HepG2 (cell line): ENCODE measurements around the gene SLC27A1. TPM values are rescaled to one million over a fixed set of nuclear protein-coding genes. Genes with fewer than 3 reads are reported as not detected.

ENCODE experiments used
- EHMT2 ChIP-seq: fragments of 200-600 bp; sonication (generic); IDR thresholded peaks from 2 replicates; pipeline ENCODE4 v1.7.0; 2017; ENCODE audit warnings: antibody characterized with exemption, low read depth, low read length, borderline replicate concordance
- MAF1 ChIP-seq: sonication (generic); formaldehyde crosslinking; IDR thresholded peaks from 2 replicates; pipeline ENCODE4 v1.5.0; 2020; ENCODE audit warnings: missing genetic modification reagents, borderline replicate concordance
- MEIS1 ChIP-seq: sonication (generic); formaldehyde crosslinking; IDR thresholded peaks from 2 replicates; pipeline ENCODE4 v1.9.0; 2021; ENCODE audit warnings: mild to moderate bottlenecking, missing genetic modification reagents, moderate library complexity, borderline replicate concordance
- SATB2 ChIP-seq: sonication (generic); formaldehyde crosslinking; IDR thresholded peaks from 2 replicates; pipeline ENCODE4 v1.5.0; 2020; ENCODE audit warnings: missing genetic modification reagents
- SOX13 ChIP-seq, 3 experiments: fragments of 450-650 bp in 1 of 3; sonication (generic) in 1 of 3; formaldehyde crosslinking in 1 of 3; IDR thresholded peaks in 2 of 3; conservative IDR thresholded peaks in 1 of 3; 2 replicates each; pipeline versions ENCODE4 v1.5.0 to v1.6.1; 2016 to 2020; ENCODE audit warnings: antibody characterized with exemption in 1 of 3, mild to moderate bottlenecking in 1 of 3, missing compliant biosample characterization in 1 of 3, missing genetic modification reagents in 1 of 3, moderate library complexity in 1 of 3
- ZFP36L1 ChIP-seq: sonication (generic); formaldehyde crosslinking; IDR thresholded peaks from 2 replicates; pipeline ENCODE4 v1.8.0; 2022; ENCODE audit warnings: mild to moderate bottlenecking, missing genetic modification reagents, moderate library complexity
- ZNF552 ChIP-seq: sonication (generic); formaldehyde crosslinking; IDR thresholded peaks from 2 replicates; pipeline ENCODE4 v1.9.0; 2022; ENCODE audit warnings: missing genetic modification reagents, mild to moderate bottlenecking, borderline replicate concordance
- ZNF879 ChIP-seq: sonication (generic); formaldehyde crosslinking; IDR thresholded peaks from 2 replicates; pipeline ENCODE4 v1.8.1; 2023; ENCODE audit warnings: missing genetic modification reagents
- polyA plus RNA-seq, 8 experiments: library from polyadenylated mRNA; depleted of rRNA in 3 of 8; stranded (reverse) in 7 of 8; unstranded in 1 of 8; fragments of >200 nt; fragmentation: Illumina TruSeq in 4 of 8; extraction: Trizol in 4 of 8; gene quantifications; 2 replicates each; pipeline versions ENCODE4 v1.2.1 to v1.2.3, GENCODE V29; 2011 to 2016; ENCODE audit warnings: low read depth in 4 of 8, missing spikeins in 1 of 8, mixed read lengths in 1 of 8; ENCODE audit not compliant: insufficient read depth in 1 of 8
- total RNA-seq, 5 experiments: library from RNA; depleted of rRNA; stranded (reverse); fragments of >200 nt; fragmentation: Illumina TruSeq; extraction: Trizol; gene quantifications; 2 replicates each; pipeline ENCODE4 v1.2.3, GENCODE V29; 2016; ENCODE audit warnings: low read depth in 1 of 5
- TF ChIP-seq, protein P1 (sequence below): sonication (generic); formaldehyde crosslinking; IDR thresholded peaks from 2 replicates; pipeline ENCODE4 v1.5.1; 2020; ENCODE audit warnings: mild to moderate bottlenecking, missing genetic modification reagents, moderate library complexity

The SLC27A1 gene
- total and polyA plus RNA-seq, 2 of the 13 experiments (the other 11 are each of a cell fraction or from before 2014, with no cell fraction given) = 4.1 to 8.8 TPM

DNA sequence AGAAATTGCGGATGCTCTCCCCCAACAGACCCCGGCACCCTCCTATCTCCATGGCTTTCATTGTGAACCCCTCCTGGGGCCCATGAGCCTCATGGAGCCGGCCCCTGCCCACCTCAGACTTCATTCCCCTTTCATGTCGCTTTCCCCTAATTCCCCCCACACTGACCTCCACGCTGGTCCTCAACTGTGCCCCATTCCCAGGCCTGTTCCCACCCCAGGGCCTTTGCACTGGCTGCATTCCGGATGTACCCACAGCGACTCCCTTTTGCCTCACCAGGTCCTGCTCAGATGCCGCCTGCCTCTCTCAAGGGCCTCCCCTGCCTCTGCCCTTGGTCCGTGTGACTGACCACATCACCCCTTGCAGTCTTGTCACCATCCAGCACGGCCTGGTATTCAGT lies 13.3 kb downstream of the SLC27A1 start (continued):
- TF ChIP-seq ZNF879 (CRISPR knock-in tag) (no peak), ZNF552 (CRISPR knock-in tag) (no peak), ZFP36L1 (no peak), SOX13 (IDR thresholded peaks at IDR 0.05) (no peak), SOX13 (CRISPR knock-in tag; conservative IDR thresholded peaks at IDR 0.05 in 1 of 2, IDR thresholded peaks at IDR 0.05 in 1 of 2) (no peak), MEIS1 (no peak), EHMT2 (no peak), MAF1 (CRISPR knock-in tag) (no peak), SATB2 (CRISPR knock-in tag) (no peak)
- TF ChIP-seq, protein P1, sequence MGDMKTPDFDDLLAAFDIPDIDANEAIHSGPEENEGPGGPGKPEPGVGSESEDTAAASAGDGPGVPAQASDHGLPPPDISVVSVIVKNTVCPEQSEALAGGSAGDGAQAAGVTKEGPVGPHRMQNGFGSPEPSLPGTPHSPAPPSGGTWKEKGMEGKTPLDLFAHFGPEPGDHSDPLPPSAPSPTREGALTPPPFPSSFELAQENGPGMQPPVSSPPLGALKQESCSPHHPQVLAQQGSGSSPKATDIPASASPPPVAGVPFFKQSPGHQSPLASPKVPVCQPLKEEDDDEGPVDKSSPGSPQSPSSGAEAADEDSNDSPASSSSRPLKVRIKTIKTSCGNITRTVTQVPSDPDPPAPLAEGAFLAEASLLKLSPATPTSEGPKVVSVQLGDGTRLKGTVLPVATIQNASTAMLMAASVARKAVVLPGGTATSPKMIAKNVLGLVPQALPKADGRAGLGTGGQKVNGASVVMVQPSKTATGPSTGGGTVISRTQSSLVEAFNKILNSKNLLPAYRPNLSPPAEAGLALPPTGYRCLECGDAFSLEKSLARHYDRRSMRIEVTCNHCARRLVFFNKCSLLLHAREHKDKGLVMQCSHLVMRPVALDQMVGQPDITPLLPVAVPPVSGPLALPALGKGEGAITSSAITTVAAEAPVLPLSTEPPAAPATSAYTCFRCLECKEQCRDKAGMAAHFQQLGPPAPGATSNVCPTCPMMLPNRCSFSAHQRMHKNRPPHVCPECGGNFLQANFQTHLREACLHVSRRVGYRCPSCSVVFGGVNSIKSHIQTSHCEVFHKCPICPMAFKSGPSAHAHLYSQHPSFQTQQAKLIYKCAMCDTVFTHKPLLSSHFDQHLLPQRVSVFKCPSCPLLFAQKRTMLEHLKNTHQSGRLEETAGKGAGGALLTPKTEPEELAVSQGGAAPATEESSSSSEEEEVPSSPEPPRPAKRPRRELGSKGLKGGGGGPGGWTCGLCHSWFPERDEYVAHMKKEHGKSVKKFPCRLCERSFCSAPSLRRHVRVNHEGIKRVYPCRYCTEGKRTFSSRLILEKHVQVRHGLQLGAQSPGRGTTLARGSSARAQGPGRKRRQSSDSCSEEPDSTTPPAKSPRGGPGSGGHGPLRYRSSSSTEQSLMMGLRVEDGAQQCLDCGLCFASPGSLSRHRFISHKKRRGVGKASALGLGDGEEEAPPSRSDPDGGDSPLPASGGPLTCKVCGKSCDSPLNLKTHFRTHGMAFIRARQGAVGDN (CRISPR knock-in tag) = no peak
